HG03045 (cell line): ENCODE data around the gene CETN3.

ENCODE experiments used
- ATAC-seq: cut with Tn5 transposase; IDR thresholded peaks from one replicate; pipeline ENCODE4 v1.9.1; 2021; ENCODE audit warnings: mild to moderate bottlenecking, moderate library complexity; ENCODE audit not compliant: unreplicated experiment

Gene CETN3

DNA sequence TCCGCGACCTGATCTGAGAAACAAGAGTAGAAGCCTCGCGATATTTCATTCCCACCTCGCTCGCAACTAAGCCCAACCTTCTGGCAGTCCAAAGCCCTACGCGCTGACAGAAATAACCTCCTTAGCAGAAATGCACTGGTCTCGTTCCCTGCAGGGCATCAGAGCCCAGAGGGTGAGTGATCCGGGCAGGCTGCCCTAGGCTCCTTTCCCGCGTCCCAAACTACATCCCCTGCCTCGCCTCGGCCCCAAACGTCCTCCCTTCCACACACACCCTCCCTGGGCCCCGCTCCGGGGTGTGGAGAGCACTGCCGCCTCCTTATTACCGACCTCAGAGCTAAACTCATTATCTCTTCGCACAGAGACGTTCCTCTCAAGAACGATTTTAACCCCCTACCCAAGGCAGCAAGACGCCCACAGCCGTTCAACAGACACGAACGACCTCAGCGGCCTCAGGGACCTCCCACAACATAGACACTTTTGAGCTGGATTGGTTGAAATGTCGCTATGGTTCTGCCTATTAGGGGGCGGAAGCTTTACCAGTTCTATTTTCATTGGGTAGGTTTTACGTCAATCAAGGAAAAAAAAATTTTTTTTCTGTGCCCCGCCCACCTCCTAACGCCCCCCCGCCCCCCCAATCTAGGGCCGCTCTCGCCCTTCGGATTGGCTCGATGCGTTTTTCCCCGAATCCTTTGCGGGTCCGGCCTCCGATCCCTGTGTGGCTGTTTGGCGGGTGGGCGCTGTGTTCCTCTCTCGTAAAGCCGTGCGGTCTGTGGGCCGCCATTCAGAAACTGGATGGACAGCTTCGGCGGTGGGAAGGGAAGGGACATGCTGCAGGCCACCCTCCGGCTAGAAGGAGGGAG lies at the start of gene CETN3:
TSS of gene CETN3 (minus strand) at position 439 of the 860 bp plus-strand sequence. CDS start at position 344, 95 bp downstream.
- ATAC-seq, result peak; percentile 94

DNA sequence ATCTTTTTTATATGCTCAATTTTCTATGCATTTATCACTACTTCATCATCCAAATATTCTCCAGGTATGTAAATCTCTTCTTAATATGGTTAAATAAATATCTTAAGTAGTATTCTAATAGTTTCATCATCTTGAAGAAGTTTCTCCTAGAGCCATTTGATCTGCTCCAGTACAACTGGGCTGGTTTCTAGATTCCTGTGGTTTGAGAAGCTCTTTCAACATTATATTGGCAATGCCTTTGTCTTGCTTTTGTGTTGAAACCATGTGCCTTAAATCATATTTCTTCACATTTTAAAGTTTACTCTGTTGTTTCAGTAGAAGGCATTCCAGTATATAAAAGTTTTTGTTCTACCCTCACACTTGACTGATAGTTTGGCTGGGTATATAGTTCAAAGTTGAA lies 37.4 kb upstream of the CETN3 start:
- ATAC-seq, result no peak

DNA sequence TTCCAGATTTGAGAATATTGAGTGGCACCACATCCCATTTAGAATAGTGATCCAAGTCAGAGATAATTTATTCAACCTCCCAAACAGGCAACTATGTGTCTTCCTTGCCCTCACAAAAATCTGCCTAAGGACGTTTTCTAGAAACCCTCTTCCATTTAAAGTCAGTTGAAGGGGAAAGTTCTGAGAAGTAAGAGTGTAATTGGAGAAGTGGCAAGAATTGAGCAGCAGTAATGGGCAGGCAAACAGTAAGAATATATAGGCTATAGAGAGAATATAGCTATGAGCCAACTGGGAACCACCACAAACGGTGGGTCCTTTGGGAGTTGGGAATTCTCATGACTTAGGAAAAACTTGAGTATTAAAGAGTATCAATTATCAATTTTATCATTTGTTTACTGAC lies 31.1 kb upstream of the CETN3 start:
- no peak for ATAC-seq

DNA sequence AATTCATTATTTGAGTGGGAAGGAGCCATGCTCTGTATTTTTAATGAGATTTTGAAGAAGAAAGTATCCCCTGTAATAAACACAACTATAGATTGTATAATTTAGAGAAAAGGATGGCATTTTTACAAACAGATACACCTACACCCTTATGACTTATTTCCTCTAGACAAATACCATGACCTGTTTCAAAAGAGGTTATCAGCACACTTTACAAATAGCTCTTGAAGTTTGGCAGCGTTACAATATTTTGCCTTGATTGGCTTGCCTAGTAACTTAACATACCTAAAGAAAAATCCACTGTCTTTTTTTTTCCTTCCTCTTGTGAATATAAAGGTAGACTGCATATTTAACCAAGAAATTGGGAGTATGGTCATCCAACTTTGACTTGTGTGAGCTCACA lies 28.5 kb upstream of the CETN3 start:
- ATAC-seq, result no peak

DNA sequence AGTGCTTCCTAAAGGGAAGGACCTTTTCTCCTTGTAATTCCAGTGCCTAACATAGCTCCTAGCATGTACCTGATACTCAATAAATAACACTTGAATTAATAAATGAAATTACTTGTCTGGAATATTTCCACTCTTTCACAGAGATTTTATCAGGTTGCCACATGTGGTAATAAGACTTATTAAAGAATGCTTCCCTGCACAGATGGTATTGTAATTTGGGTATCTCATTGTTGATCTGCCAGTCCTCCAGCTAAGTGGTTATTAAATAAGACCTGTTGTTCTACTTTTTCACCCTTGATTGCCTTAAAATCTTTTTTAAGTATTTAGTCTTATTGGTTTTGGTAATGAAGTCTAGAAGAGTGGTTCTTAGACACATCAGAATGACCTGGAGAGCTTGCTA lies 28.1 kb upstream of the CETN3 start:
- ATAC-seq, result no peak

DNA sequence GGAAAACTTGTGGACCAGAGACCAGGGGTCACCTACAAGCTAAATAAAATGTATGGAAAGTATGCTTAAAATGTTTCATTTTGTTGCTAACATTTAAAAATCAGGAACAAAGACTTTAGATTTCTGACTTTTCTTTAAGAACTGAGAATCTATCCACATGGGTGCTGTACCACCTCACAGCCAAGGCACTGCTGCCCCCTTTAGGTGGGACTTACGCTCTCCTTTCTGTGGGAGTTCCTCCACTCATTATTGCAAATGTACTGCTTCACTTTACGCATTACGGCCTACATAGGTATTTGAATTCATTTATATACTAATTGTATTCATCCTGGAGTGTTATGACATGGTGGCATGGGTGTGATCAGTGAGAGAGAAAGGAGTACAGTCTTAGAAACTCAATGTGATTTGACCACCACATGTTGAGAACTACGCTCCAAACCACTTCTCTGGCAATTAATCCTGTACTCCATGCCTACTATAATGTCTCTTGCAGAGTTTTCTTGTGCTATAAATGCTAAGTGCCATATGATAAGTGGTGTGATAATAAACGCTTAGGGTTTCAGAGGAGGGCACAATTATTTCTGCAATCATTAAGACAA lies 24.7 kb upstream of the CETN3 start:
- ATAC-seq, result no peak

DNA sequence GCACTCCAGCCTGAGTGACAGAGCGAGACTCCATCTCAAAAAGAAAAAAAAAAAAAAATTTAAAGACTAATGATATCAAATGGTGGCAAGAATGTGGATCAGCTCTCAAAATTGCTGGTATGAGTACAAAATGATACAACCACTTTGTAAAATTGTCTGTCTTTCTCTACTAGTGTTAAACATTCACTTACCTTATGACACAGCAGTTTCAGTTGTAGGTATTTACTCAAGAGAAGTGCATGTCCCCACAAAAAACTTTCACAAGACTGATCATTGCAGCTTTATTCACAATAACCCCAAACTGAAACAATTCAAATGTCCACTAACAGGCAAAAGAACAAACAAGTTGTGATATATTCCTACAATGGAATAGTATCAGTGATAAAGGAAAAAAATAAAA lies 14.7 kb upstream of the CETN3 start:
- ATAC-seq, result no peak

DNA sequence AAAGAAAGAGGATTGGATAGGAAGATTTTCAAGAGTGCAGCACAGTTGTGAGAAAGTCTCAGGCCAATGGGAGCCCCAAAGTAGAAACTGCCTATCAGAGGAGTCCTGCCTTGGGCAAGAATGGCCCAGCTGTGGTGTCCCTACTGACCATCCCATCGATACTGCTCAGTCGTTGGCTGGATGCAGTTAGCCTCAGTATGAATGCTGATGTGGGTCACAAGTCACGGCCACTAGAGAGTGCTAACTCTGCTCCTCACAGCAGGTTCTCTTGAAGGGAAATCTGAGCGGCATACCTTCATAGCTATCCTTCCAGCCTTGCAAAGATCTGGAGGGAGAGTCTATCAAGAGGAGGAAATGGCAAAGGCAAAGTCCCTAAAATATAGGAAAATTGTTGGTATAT lies 11.6 kb upstream of the CETN3 start:
- no peak for ATAC-seq

DNA sequence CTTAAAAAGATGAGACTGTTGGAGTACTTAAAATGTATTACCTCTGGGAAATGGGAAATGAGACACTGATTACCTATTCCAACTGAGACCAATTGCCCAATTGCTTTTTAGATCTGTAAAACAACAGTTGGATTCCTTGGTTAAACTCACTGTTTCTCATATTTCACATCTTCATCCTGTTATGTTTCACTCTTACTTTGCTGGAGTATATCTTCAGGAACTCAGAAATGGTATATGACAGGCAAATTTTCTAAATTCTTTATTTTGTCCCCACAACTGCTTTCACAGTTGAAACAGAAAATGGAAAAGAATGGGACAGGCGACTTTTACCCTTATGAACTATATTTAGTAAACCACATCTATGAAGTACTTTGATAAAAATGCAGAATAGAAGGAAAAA lies 8.7 kb upstream of the CETN3 start:
- no peak for ATAC-seq

DNA sequence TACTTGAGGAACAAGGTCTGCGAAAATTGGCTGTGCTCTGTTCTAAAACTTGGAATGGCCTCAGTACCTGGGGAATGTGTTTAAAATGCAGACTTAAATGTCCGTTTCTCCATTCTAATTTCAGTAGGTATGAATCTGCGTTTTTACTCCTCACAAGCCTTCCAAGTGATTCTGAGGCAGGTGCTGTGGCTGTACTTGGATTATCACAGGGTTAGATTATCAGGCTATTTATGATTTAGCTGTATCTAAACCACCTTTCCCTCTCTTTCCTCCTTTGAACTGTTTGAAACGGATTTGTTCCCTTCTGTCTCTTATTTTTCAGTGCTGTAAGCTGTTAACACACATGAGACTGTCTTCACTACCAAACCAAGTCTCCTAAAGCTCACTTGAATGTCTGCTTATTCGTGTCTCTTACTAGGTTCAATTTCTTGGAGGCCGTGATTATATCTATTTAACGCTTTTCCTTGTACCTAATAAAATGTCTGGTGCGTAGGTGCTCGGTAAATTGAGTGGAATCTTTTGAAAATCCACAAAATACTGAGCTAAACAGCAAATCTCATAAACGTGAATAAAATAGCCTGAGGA lies 714 bp upstream of the CETN3 start:
- ATAC-seq, result no peak

DNA sequence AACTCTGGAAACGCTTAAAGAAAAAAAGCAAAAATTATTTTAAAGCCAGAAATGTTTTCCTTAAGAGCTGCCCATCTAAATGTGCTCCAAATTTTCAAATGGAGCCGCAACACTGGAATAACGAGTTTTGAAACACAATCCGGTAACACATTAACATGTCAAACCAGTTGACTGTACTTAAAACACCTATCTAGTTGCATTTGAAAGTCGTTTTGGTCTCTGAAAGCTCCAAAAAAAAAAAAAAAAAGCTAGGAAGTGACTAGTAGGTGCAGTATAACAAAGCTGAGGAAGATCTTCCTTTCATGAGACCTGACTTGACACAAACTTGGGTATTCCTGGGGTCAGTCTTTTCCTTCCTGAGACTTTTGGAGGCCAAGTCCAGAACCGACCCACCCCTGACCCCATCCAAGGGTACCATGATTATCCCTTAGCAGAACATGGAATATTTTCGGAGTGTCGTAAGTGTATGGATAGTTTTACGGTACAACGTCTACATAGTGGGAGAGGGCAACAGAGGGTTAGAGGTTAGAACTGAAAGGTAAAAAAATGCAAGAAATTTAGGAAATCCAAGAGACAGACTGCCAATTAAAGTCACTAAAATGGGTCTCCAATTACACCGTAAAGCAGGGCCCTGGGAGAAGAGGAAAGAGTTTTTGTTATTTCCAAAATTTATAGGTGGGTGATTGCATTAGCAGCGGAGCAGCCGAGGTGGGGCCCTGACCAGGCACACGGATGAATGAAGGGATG lies 812 bp downstream of the CETN3 start:
- peak; percentile 1 for ATAC-seq

DNA sequence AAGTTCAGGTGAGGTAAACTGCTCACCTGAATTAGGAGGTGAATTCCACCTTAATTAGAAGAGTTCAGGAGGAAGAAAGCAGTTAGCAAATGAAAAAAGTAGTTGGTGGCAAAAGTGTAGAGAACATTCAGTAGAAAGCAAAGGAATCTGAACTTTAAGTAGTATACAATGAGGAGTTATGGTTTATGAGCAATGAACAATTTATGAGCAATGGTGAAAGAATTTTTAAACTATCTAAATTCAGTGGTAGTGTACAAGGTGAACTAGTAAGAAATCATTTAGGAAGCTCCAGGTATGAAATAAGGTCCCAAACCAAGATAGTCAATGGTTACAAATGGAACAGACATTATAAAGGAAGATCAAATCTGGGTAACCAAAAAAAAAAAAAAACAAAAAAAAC lies 3.1 kb downstream of the CETN3 start:
- no peak for ATAC-seq

DNA sequence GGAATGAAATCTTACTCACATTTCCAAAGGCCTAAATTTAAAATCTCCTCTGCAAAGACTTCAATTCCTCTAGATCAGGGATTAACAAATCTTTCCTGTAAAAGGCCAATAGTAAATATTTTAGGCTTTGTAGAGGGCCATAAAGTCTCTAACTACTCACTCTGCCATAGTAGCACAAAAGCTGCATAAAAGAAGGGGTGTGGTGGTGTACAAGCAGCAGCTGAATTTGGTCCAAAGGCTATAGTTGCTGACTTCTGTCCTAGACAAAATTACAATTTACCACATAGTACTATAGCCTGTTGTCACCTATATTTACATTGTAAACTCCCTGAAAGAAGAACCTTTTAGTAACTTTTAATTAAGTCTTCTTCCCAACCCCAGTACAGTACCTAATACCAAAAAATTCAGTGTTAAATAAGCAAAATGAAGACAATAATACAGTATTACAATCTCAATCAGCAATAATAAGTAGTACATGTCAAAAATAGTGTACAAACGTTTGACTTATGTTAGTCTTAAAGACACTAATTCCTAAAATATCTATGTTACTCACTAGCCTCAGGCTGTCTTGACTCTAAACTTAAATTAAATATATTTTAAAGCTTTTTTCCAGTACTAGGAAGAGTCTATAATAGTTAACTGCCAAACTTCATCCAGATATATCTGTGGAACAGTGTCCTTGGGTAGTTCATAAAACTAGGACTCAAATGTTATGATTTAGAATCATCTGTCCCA lies 6.9 kb downstream of the CETN3 start:
- no peak for ATAC-seq

DNA sequence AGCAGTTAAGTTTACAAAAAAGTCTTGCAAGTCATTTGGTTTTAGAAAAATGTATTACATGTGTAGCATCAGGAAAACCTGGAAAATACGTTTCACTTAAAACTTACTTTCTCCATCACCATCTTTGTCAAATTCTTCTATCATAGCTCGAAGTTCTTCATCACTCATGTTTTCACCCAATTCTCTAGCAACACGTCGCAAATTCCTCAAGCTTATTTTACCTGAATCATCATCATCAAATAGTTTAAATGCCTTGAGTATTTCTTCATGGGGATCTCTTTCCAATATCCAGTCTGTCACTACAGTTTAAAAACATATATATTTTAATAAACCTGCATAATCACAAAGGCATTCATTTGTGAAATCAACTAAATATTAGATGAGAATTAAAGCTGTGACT lies 10.3 kb downstream of the CETN3 start:
- no peak for ATAC-seq

DNA sequence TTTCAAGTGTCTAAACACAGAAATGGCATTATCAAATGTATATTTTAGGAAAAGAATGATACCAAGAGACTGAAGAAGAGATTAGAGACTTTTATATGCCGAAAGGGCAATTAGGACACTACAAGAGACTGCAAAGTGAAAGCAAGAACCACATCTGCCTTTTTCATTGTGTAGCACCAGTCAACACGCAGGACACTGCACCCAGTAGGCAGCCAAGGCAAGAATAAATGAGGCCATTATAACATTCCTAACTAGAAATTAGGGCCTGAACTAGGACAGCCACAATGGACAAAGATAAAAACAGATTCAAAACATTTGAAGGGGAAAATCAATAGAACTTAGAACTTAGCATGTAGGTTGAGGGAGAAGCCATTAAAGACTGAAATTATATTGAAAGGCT lies 10.8 kb downstream of the CETN3 start:
- no peak for ATAC-seq

DNA sequence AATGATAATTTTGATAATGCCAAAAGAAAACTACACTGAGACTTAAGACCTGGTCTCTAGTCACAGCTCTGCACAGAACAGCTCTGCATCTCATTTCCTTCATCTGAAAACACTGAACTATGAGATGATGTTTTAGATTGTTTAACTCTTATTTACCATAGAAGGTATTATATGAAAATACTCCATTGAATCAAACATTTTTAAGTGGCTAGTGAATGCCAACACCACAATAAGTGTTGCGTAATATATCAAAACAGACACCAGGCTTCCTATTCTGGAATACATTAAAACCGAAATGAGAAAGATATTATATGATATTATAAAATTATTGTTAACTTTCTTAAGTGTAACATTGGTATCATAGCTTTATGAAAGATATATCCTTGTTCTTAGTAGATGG lies 14.6 kb downstream of the CETN3 start:
- ATAC-seq, result no peak

DNA sequence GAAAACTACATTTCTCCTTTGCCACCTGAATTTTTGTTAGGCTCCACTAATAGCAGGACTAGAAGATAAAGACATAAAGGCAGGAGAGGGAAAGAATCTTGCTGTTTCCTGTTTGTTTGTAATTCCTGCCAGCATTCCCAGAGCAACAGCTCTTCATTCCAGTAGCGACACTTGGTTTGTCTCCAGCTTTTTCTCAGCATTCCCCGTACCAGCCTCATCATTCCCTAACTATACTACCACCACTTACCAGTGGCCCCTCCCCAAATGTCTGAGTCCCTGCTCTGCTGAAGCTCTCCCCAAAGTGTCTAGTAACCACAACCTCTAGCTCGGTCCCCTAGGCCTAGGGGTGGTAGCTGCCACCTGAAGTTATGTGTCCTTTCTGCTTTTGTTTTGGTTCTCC lies 18.6 kb downstream of the CETN3 start:
- ATAC-seq, result no peak

DNA sequence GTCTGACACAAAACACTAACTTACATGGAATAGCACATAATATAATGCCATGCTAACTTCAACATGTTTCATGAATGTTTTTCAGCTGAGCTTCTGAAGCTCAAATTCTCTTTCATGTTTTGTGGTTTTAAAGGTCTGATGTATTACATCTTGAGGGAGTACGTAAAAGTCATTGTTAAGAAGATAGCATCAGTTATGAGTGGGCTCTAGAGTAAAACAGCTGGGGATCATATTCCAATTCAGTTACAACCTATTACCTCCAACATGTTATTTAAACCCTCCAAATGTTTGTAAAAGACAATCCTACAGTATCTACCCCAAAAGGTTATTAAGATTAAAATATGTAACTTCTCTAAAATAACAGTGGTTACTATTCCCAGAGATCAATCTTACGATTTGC lies 19.2 kb downstream of the CETN3 start:
- no peak for ATAC-seq

DNA sequence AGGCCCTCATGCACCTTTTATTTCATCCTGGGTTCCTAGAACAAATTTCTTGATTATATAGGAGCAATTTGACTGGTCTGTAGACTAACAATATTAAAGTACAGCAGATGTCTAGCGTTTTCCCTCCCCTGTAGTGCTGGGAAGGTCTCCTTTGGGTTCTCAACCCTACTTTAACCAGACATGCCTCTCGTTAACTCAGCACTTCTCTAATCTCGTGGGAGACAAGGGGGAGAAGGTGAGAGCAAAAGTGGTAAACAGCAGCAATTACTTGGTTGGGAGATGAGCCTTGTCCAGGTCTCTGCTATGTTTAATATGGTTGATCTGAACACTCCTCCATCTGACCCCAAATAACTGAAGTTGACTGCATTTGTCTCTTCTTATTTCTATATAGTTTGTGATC lies 22.0 kb downstream of the CETN3 start:
- ATAC-seq, result no peak

DNA sequence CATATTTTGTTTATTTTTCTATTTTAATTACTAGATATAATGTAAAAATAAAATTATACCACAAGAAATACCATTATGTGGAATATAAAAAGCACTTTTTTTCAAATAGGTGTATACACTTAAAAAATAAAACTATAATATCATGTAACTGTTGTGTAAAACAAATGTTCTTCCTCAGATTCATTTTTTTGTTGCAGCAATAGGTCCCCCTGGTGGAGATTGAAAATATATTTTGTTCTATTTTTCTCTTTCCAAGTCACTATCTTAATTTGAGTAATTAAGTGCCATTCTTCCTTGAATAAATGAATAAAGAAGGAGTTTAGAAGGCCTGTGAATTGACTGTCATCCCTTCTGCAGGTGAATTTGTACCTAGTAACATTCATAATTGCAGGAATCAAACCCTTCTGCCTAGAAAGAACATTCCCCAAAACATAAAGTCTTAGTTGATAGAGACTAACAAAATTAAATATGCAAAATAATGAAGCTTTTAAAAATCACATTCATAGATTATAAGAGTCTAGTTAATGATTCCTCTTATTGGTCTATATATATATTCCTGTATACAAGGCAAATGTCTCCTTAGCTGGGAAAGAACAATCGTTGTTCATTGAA lies 23.4 kb downstream of the CETN3 start:
- no peak for ATAC-seq
